ENCODE measurements around the gene METTL23.

Gene METTL23

GRCh38 chr17:76748657-76749056, 22.0 kb downstream of the METTL23 start:
- TF ChIP-seq CTCF (IDR thresholded peaks at IDR 0.05; ENCODE audit: borderline replicate concordance, insufficient read depth, low read depth, low read length), result no peak

GRCh38 chr17:76751416-76751993, 24.9 kb downstream of the METTL23 start:
- no peak for TF ChIP-seq CTCF (IDR thresholded peaks at IDR 0.05; ENCODE audit: borderline replicate concordance, insufficient read depth, low read depth, low read length)
- H3K4me3 ChIP-seq (ENCODE audit: low read depth, low read length), result no peak overlapping the region

More at GRCh38 chr17:76748657-76749056, 22.0 kb downstream of the METTL23 start:
- H3K4me3 ChIP-seq (ENCODE audit: low read depth, low read length), result no peak overlapping the region

GRCh38 chr17:76752006-76752405, 25.4 kb downstream of the METTL23 start:
- H3K4me3 ChIP-seq (ENCODE audit: low read depth, low read length), result no peak overlapping the region
- TF ChIP-seq CTCF (IDR thresholded peaks at IDR 0.05; ENCODE audit: borderline replicate concordance, insufficient read depth, low read depth, low read length), result no peak

- H3K4me3 ChIP-seq (ENCODE audit: low read depth, low read length), result no peak overlapping the region
- TF ChIP-seq CTCF (IDR thresholded peaks at IDR 0.05; ENCODE audit: borderline replicate concordance, insufficient read depth, low read depth, low read length), result no peak
Observed at GRCh38 chr17:76753061-76753961, 26.7 kb downstream of the METTL23 start.

- no peak for TF ChIP-seq CTCF (IDR thresholded peaks at IDR 0.05; ENCODE audit: borderline replicate concordance, insufficient read depth, low read depth, low read length)
- H3K4me3 ChIP-seq (ENCODE audit: low read depth, low read length), result no peak overlapping the region
Observed at GRCh38 chr17:76755285-76755684, 28.6 kb downstream of the METTL23 start.

- H3K4me3 ChIP-seq (ENCODE audit: low read depth, low read length), result no peak overlapping the region
- TF ChIP-seq CTCF (IDR thresholded peaks at IDR 0.05; ENCODE audit: borderline replicate concordance, insufficient read depth, low read depth, low read length), result no peak
Observed at GRCh38 chr17:76757256-76757655, 30.6 kb downstream of the METTL23 start.

GRCh38 chr17:76758570-76758969, 31.9 kb downstream of the METTL23 start:
- no peak for TF ChIP-seq CTCF (IDR thresholded peaks at IDR 0.05; ENCODE audit: borderline replicate concordance, insufficient read depth, low read depth, low read length)

More at GRCh38 chr17:76758570-76758969, 31.9 kb downstream of the METTL23 start:
- no peak overlapping the region for H3K4me3 ChIP-seq (ENCODE audit: low read depth, low read length)

Measured in GM12875 (cell line).